Measurements from ENCODE around the gene CDH4. TPM values are rescaled to one million over a fixed set of nuclear protein-coding genes. Genes with fewer than 3 reads are reported as not detected.

CDH4 gene
- total RNA-seq, 4 donors from 2014 or later: under 0.01 to 0.56 (median 0.19) TPM; not detected in 1

DNA sequence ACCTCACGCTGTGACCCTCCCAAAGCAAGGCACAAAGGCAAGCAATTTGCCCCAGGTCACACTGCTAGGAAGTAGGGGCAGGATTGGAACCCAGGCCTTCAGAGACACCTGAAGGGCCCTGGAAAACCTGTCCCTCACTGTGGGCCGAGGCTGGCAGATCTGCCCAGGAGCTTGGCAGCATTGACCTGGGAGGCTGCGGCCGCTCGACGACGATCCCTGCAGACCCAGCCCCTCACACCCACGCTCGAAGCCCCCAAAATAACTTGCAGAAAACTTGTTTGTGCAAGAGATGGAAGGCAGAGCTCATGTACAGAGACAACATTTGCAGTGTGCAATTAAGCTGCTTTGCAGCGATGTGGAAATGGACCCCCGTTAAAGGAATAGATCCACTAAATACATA is 562.2 kb downstream of the CDH4 start:
- ATAC-seq (ENCODE audit: low FRiP score): no peak
- TF ChIP-seq, protein P1, sequence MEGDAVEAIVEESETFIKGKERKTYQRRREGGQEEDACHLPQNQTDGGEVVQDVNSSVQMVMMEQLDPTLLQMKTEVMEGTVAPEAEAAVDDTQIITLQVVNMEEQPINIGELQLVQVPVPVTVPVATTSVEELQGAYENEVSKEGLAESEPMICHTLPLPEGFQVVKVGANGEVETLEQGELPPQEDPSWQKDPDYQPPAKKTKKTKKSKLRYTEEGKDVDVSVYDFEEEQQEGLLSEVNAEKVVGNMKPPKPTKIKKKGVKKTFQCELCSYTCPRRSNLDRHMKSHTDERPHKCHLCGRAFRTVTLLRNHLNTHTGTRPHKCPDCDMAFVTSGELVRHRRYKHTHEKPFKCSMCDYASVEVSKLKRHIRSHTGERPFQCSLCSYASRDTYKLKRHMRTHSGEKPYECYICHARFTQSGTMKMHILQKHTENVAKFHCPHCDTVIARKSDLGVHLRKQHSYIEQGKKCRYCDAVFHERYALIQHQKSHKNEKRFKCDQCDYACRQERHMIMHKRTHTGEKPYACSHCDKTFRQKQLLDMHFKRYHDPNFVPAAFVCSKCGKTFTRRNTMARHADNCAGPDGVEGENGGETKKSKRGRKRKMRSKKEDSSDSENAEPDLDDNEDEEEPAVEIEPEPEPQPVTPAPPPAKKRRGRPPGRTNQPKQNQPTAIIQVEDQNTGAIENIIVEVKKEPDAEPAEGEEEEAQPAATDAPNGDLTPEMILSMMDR (IDR thresholded peaks at IDR 0.05): no peak
- DNase-seq (ENCODE audit: low spot score): no peak

DNA sequence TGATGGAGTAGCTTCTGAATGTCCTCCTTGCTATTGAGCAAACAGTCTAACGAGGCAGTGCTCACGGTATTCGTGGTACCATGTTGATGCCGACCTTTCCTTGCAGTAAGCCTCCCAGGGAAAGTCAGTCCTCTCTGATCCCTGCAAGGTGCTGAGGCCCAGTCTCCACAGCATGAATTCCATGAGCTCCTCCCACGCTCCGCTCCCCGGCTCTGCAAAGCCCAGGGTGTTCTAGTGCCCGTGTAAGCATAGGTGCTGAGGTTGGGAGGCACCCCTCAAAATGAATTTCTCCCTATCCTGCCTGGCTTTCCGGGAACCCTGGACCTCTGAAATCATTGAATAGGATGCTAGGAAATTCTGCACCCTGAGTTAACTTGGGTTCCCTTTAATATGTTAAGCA is 562.7 kb downstream of the CDH4 start:
- ATAC-seq (ENCODE audit: low FRiP score) (no peak), DNase-seq (ENCODE audit: low spot score) (no peak)

GRCh38 chr20:61815176-61815575 is 563.1 kb downstream of the CDH4 start:
- ATAC-seq (ENCODE audit: low FRiP score) (no peak), DNase-seq (ENCODE audit: low spot score) (no peak)
- TF ChIP-seq, protein P1 (IDR thresholded peaks at IDR 0.05): no peak

More for the DNA sequence above, 562.7 kb downstream of the CDH4 start:
- TF ChIP-seq, protein P1 (IDR thresholded peaks at IDR 0.05): no peak

DNA sequence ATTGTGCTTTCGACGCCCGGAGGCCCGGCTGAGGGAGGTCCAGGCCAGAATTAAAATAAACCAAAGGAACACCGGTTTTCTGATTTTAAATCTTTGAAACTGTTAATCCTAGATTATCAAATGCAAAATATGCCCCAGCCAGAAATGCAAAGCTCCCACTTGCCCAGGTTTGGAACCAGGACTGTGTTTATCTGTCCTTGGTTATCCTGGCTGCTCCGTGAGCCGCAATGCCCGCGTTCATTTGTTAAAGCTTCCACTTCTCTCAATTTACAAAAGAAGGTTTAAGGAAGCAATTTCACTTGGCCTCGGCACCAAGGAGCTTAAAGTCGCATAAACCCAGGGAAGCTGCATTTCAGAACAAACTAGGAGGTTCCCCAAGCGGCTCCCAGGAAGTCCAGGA is 563.6 kb downstream of the CDH4 start:
- DNase-seq (ENCODE audit: low spot score): no peak

GRCh38 chr20:61816606-61817460 is 564.8 kb downstream of the CDH4 start:
- no peak for ATAC-seq (ENCODE audit: low FRiP score)
- no peak for DNase-seq (ENCODE audit: low spot score)
- TF ChIP-seq, protein P1 (IDR thresholded peaks at IDR 0.05): no peak

More for the DNA sequence above, 563.6 kb downstream of the CDH4 start:
- TF ChIP-seq, protein P1 (IDR thresholded peaks at IDR 0.05): no peak
- ATAC-seq (ENCODE audit: low FRiP score): no peak

DNA sequence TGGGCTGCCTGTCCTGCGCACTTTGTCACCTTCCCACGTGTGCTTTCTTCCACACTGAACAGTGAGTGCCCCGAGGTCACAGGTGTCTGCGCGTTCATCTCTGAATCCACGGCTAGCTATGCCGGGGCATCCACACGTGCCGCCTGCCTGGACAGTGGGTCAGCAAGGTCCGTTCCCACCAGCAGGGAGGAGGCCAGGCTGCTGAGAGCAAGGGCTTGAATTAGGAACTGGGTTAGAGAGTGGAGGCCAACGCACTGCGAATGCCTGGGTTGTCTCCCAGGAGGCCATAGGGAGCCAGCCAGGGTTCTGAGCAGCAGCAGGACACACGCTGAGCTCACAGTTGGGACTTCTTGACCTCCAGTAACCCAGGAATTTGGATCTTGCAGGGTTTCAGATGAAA is 565.5 kb downstream of the CDH4 start:
- ATAC-seq (ENCODE audit: low FRiP score): no peak

More for the DNA sequence above, 565.5 kb downstream of the CDH4 start:
- no peak for DNase-seq (ENCODE audit: low spot score)
- TF ChIP-seq, protein P1 (IDR thresholded peaks at IDR 0.05): no peak
